ENCODE measurements around the gene ALDH1A2. TPM values are rescaled to one million over a fixed set of nuclear protein-coding genes. Genes with fewer than 3 reads are reported as not detected.

Gene ALDH1A2
- total RNA-seq, result 2.6 and 18.9 TPM in 2 replicates

DNA sequence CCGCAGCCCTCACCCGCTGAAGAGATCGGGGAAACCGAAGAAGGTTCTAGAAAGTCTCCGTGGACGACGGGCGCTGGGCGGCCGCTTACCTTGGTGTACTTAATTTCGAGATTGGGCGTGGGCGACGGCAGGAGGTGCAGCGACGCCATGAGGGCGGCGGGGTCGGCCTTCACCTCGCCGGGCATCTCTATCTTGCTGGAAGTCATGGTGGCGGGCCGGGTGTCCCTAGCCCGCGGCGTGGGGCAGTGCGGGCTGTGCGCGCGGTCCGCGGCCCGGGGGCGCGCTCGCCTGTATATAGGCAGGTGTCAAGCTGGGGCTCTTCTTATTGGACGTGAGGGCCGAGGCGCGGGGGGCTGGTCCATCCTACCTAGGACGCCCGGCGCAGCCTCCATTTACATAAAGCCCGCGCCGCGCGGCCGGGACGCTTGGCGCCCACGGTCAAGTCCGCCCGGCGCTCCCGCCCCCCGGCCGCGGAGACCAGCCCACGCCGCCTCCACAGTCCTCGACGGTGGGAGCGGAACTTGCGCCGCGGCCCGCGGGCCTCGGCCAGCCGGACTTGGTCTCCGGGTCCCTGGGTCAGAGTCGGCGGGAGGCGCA, at the start of gene ALDH1A2:
ALDH1A2 (minus strand) TSS at position 267 of the 597 bp plus-strand sequence; CDS start at position 206, 61 bp downstream.

Other genes with a start within 250 kb of the ALDH1A2 start
- not detected in 2 replicates for gene AQP9, start 72.7 kb upstream of the ALDH1A2 start, total RNA-seq

All from bladder microvascular endothelial cell (primary cell).